Activated T-helper 9 cell treated with anti-CD3 and anti-CD28 coated beads, Interleukin-2, amount 50 U/mL, for 16 hours (primary cell): ENCODE data around the gene SH3PXD2A.
"Not testable (repeated sequence)": the region's sequence is repeated elsewhere in the genome, so short reads cannot be mapped to it uniquely, and the experiment has no call there.

Experiments used
- DNase-seq: peaks from one replicate; pipeline ENCODE4 v3.0.0-alpha.2; 2020; ENCODE audit warnings: low read depth

SH3PXD2A gene

GRCh38 chr10:103791858-103792257 lies 63.5 kb downstream of the SH3PXD2A start:
- DNase-seq: no peak

GRCh38 chr10:103791291-103791690 lies 64.1 kb downstream of the SH3PXD2A start:
- no peak for DNase-seq

GRCh38 chr10:103790580-103790979 lies 64.8 kb downstream of the SH3PXD2A start:
- no peak for DNase-seq

DNA sequence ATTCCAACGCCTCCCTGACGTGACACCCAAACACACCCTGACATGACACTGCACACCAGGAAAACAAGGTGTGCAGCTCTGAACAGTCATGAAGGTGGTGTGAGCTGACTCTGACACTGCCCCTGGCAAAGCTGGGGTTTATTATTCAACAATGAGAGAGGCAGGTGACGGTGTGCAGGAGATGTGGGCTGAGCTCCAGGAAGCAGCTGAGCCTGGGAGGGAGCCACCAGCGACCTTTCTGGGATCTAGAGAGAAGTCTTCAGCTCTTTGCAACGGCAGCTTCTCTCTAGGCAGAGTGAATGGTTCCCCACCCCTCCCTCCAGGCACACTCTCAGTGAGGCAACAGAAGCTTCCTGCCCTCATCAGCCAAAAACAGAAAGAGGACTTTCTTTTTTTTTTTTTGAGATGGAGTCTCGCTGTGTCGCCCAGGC lies 65.6 kb downstream of the SH3PXD2A start:
- no peak for DNase-seq

GRCh38 chr10:103789161-103789560 lies 66.2 kb downstream of the SH3PXD2A start:
- no peak for DNase-seq

- no peak for DNase-seq
Measured at GRCh38 chr10:103787331-103787730, 68.0 kb downstream of the SH3PXD2A start.

GRCh38 chr10:103786020-103786419 lies 69.4 kb downstream of the SH3PXD2A start:
- no peak for DNase-seq

- DNase-seq: no peak
Measured at GRCh38 chr10:103784723-103785418, 70.5 kb downstream of the SH3PXD2A start.

- no peak for DNase-seq
Measured at GRCh38 chr10:103784089-103784488, 71.3 kb downstream of the SH3PXD2A start.

DNA sequence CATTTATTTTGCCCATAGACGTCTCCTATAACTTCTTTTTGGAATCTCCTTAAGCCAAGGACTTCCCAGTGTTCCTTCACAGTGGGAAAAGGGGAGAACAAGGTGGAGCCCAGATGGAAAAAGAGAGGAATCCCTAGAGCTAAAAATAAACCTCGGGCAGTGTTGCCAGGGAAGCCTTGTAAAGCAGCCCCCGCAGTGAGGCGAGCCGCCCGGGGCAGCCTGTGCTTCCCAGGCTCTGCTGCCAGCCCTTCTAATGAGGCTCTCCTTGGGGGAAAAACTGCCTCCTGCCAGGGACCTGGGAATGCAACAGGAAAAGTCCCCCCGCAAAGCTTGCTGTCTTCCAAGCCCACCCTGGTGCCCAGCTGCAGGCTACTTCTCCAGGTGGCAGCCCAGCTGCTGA lies 71.7 kb downstream of the SH3PXD2A start:
- DNase-seq: no peak

GRCh38 chr10:103781329-103782061 lies 73.9 kb downstream of the SH3PXD2A start:
- no peak for DNase-seq

GRCh38 chr10:103780242-103781149 lies 74.9 kb downstream of the SH3PXD2A start:
- no peak for DNase-seq

DNA sequence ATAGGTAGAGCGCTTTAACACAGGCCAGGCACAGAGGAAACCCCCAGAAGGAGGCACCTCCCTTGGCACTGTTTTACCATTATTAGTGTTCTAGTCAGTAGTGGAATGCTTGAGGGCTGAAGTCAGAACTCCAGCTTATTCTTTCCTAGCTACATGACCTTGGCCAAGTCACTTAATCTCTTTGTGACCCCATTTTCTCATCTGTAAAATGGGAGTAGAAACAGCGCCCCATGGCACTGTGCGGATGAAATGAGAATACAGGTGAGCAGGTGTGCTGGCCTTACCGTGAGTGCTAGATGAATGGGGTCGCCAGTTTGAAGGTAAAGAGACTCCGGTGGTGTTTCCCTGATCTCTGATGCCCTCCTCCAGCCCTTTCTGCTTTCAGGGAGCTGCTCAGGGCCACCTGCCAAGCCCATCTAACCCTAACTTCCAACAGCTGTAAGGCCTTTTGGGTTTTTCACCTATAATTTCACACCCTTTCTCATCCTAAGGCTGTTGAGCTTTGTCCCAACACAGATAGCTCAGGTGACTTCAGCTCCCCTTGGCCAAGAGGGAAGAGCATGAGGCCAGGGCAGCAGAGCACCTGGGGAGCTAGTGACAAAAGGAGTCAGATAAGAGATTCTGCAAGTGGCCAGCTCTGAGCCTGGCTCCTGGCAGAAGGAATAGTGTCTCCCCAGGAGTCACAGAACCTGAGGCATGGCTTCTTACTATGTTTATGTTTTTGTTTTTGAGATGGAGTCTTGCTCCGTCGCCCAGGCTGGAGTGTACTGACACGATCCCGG lies 76.8 kb downstream of the SH3PXD2A start:
- DNase-seq: no peak

DNA sequence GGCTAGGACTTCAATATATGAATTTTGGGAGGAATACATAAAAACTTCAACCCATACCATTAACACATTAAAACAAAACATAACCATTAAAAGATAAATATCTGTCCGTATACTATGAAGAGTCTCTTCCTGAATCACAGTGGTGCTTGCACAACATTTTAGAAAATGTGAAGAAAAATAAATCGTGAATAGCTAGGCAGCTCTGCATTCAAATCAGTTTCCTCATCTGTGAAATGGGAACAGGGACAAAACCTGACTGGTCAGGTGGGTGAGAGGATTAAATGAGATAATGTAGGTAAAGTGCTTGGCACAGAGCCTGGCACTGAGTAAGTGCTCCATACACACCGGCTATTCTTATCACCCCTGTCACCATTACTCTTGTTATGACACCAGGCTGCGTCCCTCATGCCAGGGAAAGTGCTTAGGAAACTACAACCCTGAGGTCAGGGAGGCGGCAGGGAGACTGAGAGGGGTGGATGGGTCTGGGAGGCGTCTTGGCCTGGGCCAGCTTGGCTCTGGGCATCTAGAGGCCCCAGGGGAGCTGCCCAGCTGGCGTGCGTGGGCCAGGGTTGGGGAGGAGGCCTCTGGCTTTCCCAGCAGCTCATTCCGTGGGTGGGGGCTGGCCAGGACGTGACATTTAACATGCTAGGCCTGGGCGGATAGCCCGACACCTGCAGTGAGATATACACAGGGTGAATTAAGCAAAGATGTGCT lies 78.3 kb downstream of the SH3PXD2A start:
- no peak for DNase-seq

DNA sequence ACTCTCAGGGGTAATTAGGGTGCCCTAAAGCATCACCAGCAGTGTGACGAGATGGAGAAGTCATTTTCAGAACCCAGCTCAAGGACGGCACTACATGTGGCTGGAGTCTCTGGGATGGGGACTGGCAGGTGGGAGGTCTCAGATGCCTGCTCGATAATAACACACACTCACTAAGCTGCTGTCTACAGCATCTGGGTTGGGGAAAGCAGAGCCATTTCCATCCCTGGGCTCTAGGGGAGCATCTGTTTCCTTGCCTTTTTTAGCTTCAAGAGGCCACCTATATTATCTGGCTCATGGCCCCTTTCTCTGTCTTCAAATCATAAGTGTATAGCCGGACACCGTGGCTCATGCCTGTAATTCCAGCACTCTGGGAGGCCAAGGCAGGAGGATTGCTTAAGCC lies 79.6 kb downstream of the SH3PXD2A start:
- no peak for DNase-seq

GRCh38 chr10:103772846-103773245 lies 82.5 kb downstream of the SH3PXD2A start:
- not testable (repeated sequence) for DNase-seq

GRCh38 chr10:103772096-103772845 lies 83.1 kb downstream of the SH3PXD2A start:
- DNase-seq: peak; percentile 28

DNA sequence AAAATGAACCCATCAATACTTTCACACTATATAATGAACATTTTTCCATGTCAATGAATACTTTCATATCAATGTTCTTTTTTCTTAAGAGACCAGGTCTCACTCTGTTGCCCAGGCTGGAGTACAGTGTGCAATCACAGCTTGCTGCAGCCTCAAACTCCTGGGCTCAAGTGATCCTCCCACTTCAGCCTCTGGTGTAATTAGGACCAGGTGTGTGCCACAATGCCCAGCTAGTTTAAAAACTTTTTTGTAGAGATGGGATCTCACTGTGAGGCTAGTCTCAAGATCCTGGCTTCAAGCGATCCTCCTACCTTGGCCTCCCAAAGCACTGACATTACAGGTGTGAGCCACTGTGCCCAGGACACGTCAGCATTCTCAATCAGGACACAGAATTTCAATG lies 85.2 kb downstream of the SH3PXD2A start:
- no peak for DNase-seq

GRCh38 chr10:103769176-103769575 lies 86.2 kb downstream of the SH3PXD2A start:
- no peak for DNase-seq

- DNase-seq: no peak
Measured at GRCh38 chr10:103768345-103768744, 87.0 kb downstream of the SH3PXD2A start.
